HG03066 (cell line): Measurements from ENCODE around the gene SPATA9.

Experiments
- ATAC-seq: cut with Tn5 transposase; IDR thresholded peaks from one replicate; pipeline ENCODE4 v1.9.1; 2021; ENCODE audit warnings: low read depth; ENCODE audit not compliant: unreplicated experiment

Gene SPATA9

DNA sequence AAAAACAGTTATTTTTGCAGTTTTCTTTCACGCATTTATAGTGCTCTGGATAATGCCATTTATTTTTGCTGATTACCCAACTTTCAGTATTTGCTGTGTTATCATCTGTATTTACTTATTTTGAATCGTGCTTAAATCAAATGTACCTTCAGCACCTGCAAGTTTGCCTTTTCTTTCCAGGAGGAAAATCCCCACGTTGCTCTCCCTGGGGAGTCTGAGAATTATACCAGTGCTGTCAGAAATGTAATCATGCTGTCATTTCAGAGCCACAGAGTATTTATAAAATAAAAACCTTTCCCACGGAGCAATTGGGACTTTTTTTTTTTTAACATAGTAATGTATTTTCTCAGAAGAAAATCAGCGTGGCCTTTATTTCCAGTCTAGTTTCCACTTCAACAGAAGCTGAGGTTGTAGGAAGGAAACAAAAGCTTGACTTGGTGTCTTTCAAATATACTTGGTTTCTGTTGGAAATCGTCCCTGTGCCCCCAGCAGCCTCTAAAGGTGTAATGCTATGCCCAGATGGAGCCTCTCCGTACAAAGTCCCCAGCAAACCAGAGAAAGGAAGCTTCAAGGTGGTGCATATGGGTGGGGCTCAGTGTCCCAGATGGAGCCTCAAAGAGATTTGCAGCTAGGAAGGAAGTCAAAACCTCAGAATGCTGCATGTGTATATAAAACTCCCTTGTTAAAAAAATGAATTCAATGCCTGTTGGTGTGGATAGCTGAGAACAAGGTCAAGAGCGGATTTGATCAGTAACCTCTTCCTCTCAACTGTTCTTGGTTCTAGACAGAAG is 60.8 kb downstream of the SPATA9 start:
- no peak for ATAC-seq

DNA sequence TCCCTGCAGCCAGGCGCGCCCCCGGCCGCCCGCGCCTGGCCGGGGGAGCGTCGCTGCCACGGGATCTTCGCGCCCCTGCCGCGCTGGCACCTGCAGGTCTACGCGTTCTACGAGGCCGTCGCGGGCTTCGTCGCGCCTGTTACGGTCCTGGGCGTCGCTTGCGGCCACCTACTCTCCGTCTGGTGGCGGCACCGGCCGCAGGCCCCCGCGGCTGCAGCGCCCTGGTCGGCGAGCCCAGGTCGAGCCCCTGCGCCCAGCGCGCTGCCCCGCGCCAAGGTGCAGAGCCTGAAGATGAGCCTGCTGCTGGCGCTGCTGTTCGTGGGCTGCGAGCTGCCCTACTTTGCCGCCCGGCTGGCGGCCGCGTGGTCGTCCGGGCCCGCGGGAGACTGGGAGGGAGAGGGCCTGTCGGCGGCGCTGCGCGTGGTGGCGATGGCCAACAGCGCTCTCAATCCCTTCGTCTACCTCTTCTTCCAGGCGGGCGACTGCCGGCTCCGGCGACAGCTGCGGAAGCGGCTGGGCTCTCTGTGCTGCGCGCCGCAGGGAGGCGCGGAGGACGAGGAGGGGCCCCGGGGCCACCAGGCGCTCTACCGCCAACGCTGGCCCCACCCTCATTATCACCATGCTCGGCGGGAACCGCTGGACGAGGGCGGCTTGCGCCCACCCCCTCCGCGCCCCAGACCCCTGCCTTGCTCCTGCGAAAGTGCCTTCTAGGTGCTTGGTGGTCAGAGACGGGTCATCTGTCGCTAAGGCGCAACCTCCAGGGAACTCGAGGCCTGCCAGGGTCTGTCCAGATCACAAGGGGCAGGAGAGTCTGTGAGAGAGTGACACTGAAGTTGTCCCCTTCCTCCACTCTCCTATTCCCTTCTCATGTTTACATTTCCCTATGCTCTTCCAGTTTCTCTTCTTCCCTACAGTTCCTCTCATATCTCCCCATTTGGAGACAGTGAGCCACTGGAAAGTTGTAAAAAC is 61.6 kb downstream of the SPATA9 start:
- ATAC-seq = peak; percentile 41

GRCh38 chr5:95620030-95620869 is 62.5 kb downstream of the SPATA9 start, which contains the start of gene GPR150:
GPR150 (plus strand) TSS chr5:95620087; CDS start chr5:95620276, 189 bp downstream.
- ATAC-seq = peak; percentile 59

DNA sequence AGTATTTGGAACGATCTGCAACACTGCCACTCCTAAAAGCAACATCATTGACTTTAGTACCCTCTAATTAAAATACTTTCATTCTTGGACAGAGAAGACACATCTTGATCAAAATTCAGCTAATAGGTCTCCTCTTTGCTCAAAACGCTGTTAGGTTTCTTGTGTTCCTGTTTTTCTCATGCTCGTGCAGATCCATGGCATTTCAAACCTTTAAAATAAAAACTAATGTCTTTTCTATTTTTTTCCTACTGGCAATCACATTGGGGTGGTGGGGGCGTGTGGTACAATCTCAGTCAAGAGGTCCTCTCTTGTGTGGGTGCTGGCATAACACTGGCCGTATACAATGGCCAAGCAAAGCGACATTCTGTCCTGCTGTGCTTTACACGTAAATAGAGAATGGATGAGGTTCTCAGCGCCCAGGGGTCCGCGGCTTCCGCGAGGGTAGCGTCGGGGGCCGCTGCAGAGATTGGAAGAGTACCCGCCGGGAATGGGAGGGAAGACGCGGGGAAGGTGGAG is 63.2 kb downstream of the SPATA9 start:
- ATAC-seq = no peak

- no peak for ATAC-seq
Measured at GRCh38 chr5:95619096-95619495, 63.7 kb downstream of the SPATA9 start.

- no peak for ATAC-seq
Measured at GRCh38 chr5:95617057-95617456, 65.7 kb downstream of the SPATA9 start.

DNA sequence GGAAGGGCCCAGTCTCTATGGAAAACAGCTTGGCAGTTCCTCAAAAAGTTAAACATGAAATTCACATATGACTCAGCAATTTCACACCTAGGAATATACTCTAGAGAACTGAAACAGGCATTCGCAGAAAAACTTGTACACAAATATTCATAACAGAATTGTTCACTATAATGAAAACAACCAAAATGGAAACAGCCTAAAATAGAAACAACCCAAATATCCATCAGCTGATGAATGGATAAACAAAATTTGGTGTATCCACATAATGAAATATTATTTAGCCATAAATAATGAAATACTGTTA is 67.7 kb downstream of the SPATA9 start:
- ATAC-seq = no peak

DNA sequence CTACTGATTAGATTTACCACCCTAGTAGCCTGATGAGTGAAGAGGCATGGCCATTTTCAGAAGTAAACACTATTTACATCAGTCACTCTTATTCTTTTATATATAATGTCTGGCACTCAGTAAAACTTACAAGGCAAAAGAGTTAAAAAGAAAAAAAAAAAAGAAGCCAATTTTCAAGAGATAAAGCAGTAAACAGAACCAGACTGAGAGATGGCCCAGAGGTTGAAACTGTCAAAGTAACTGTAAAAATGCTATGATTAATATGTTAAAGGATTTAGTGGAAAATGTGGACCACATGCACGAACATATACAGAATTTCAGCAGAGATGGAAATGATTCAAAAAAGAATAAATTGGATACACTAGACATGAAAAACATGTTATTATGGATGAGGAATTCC is 69.3 kb downstream of the SPATA9 start:
- no peak for ATAC-seq

- ATAC-seq = no peak
Measured at GRCh38 chr5:95611396-95611795, 71.4 kb downstream of the SPATA9 start.

- ATAC-seq = no peak
Measured at GRCh38 chr5:95610546-95610945, 72.2 kb downstream of the SPATA9 start.

- no peak for ATAC-seq
Measured at GRCh38 chr5:95609711-95610110, 73.1 kb downstream of the SPATA9 start.
